GM10248 (cell line): ENCODE results near the gene HDAC4.

Source experiments
- CTCF ChIA-PET: fragments of 300-600 bp; sonication (Branson Sonifier 250); formaldehyde crosslinking; extraction: SDS; loops from one replicate; lab custom pipeline; 2021; ENCODE audit warnings: antibody characterized with exemption; lab: Yijun Ruan, JAX
- POLR2A ChIA-PET: fragments of 350-650 bp; sonication (Branson Sonifier 250); formaldehyde crosslinking; extraction: SDS; loops from one replicate; lab custom pipeline; 2020; ENCODE audit warnings: antibody characterized with exemption; lab: Yijun Ruan, JAX
- DNase-seq: peaks from one replicate; pipeline ENCODE4 v3.0.0; 2012; ENCODE audit errors: extremely low spot score
- TF ChIP-seq, protein P1 (sequence below): IDR thresholded peaks from 2 replicates; pipeline ENCODE4 v1.5.1; 2012; ENCODE audit warnings: mild to moderate bottlenecking, low read depth; ENCODE audit errors: extremely low read depth, missing control alignments, control extremely low read depth

HDAC4 gene

DNA sequence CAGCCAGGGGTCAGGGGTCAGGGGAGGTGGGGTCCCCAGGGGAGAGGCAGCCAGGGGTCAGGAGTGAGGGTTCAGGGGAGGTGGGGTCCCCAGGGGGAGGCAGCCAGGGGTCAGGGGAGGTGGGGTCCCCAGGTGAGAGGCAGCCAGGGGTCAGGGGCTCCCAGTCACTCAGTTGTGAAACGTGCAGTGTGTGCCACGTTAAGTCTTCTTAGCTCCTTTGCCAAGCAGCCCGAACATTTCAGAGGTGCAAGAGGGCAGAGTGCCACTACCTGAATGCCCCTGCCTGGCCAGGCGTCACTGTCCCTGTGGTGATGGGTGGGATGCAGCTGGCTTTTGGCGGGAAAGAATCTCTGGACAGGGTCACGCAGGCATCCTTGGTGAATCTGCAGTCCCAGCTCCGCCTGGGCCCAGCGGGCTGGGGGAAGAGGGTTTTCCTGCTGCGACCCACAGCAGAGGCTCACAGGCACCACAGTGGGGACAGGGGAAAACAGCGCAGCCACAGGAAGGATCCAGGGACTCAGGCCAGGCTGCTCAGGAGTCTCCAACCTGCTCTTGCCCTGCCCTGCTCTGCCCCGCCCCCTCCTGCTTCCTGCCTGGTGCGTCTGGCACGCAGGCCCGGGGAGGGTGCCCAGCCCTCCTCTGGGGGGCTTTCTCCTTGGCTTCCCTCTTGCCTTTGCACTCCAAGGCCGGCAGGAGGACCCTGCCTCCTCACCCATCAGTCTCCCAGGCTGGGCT is 364.7 kb downstream of the HDAC4 start:
- no peak for DNase-seq
- TF ChIP-seq, protein P1, sequence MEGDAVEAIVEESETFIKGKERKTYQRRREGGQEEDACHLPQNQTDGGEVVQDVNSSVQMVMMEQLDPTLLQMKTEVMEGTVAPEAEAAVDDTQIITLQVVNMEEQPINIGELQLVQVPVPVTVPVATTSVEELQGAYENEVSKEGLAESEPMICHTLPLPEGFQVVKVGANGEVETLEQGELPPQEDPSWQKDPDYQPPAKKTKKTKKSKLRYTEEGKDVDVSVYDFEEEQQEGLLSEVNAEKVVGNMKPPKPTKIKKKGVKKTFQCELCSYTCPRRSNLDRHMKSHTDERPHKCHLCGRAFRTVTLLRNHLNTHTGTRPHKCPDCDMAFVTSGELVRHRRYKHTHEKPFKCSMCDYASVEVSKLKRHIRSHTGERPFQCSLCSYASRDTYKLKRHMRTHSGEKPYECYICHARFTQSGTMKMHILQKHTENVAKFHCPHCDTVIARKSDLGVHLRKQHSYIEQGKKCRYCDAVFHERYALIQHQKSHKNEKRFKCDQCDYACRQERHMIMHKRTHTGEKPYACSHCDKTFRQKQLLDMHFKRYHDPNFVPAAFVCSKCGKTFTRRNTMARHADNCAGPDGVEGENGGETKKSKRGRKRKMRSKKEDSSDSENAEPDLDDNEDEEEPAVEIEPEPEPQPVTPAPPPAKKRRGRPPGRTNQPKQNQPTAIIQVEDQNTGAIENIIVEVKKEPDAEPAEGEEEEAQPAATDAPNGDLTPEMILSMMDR = no peak
- ChIA-PET POLR2A (no interaction called here), CTCF (interaction anchor here (1.1 kb wide), 1 partner anchor 1106 kb away, joined by 3 read pairs; no protein-coding TSS in a partner anchor)

DNA sequence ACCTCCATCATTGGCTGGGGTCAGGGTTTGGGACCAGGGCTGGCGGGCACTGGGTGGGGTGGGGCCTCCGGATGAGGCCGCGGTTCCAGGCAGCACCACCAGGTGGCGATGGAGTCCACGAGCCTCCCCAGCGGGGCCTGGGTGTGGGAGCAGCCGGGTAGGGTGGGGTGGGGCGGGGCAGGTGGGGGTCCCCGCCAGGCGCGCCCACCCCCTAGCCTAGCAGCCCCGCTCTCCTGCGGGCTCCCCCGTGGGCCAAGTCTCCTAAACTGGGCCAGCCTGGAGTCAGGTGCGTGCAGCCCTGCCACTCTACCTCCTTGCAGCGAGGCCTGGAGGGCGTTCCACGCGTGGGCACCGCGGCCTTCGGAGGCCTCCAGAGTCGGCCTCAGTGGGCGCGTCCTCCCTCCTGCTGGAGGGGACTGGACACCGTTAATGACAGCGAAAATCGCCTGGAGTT is 365.4 kb downstream of the HDAC4 start:
- peak; percentile 89 for DNase-seq
- TF ChIP-seq, protein P1 = peak; percentile 86
- POLR2A ChIA-PET = no interaction called here
- CTCF ChIA-PET = interaction anchor here (1.1 kb wide), 1 partner anchor 1107 kb away, joined by 3 read pairs; no protein-coding TSS in a partner anchor

DNA sequence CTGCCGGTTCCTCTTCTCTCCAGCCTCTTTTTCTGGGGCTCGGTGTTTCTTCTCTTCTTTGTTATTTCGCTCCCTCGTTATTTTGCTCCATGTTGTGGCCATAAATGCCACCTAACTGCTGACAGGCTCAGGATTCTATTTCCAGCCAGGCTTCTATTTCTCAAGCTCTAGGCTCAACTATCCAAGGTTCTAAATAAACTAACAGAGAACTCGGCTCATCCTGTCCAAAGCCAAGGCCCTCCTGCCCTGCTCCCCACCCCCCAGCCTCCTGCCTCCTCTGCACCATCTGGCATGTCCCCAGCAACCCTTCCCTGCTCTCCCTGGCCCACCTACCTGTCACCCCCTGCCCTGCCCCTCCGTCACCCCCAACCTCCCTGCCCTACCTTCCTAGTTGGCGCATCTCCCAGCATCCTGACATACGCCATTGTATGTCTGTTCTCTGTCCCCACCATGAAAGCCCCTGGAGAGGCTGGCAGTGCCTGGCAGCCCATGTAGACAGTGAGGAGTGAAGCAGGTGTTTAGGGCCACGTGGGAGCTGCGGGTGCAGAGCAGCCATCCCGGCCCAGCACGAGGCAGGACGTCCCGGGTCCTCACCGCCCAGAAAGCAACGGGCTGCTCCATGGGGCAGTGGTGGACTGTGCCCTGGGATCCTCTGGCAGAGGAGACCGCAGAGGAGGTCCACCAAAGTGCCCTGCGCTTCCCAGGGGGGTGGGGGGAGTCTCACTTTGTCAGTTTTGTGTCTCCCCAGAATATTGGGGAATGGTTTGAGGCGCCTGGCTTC is 366.1 kb downstream of the HDAC4 start:
- TF ChIP-seq, protein P1 = no peak
- no peak for DNase-seq
- POLR2A ChIA-PET = no interaction called here
- CTCF ChIA-PET = interaction anchor here (0.7 to 1.9 kb wide), 3 partner anchors 71 to 1105 kb away, joined by 3 to 4 read pairs (median 3); partner anchors contain the start of gene OTOS

DNA sequence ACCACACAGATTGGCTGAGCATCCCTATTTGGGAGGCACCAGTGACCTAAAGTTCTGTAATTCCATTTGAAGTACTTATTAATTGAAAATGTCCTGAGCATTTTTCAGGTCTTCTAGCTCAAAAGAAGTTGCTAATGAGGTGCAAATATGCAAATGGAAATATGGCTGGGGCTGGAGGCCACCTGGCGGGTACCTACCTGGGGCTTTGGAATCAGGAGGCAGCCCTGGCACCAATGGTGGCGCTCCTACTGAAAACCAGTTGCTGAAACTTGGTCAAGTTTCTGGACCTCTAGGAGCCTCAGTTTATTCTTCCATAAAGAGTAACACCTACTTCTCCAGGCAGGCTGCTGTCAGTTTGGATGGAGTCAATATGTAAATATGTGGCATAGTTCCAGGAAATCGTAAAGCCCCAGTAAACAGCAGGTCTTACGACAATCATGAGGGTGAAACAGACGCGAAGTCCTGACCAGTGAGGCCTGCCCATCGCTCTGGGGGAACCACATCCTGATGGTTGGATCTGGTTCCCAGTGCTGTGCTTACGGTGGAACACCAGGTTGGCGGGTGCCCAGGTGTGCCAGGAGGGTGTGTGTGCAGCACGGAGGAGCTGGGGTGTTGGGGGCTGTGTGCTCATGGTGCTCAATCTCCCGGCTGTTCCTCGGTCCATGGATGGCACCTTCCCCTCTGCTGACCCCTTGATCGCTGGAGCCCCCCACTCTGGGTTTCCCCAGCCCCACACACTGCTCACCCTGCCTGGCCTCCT is 366.8 kb downstream of the HDAC4 start:
- TF ChIP-seq, protein P1 = no peak
- no peak for DNase-seq
- CTCF ChIA-PET = interaction anchor here (0.7 to 1.9 kb wide), 3 partner anchors 72 to 1106 kb away, joined by 3 to 4 read pairs (median 3); partner anchors contain the start of gene OTOS
- POLR2A ChIA-PET = no interaction called here

DNA sequence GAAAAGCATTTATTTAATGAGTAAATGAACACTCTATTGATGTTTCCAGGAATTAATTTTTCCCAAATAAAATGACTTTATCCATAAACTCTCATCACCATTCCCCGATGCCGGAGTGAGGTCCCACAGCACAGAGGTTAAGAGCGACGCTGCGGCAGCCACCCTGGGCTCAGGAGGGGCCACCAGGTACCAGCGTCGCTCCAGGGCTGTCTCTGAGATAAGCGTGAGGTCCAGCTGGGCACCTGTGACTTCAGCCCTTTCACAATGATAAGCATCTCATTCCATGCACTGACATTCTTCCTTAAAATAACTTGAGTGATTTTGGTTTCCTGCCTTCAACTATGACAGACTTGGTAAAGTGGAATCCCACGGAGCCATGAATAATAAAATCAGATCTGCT is 370.9 kb downstream of the HDAC4 start:
- ChIA-PET POLR2A (no interaction called here), CTCF (no interaction called here)
- TF ChIP-seq, protein P1 = no peak
- DNase-seq = no peak

DNA sequence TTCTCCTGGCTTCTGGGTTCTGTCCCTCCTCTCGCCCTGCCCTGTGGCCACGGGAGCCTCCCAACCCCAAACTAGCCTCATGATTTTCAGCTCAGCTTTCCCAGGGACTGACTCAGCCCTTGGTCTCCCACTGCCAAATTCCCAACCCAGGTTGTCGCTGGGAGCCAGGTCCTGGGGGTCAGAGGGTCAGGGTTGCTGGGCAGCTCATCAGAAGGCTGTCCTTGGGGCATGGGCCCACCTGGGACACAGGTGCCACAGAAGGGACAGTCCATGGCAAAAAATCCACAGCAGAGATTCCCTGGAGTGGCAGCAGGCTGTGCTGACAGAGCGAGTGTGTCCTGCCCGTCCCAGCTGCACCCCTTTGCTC is 372.6 kb downstream of the HDAC4 start:
- CTCF ChIA-PET = no interaction called here
- POLR2A ChIA-PET = no interaction called here
- TF ChIP-seq, protein P1 = no peak
- DNase-seq = no peak
